ENCODE measurements around the gene ZBTB21. TPM values are rescaled to one million over a fixed set of nuclear protein-coding genes. Genes with fewer than 3 reads are reported as not detected.

ZBTB21 gene
- total RNA-seq, 1 experiment from 2014 or later = 18.1 TPM

DNA sequence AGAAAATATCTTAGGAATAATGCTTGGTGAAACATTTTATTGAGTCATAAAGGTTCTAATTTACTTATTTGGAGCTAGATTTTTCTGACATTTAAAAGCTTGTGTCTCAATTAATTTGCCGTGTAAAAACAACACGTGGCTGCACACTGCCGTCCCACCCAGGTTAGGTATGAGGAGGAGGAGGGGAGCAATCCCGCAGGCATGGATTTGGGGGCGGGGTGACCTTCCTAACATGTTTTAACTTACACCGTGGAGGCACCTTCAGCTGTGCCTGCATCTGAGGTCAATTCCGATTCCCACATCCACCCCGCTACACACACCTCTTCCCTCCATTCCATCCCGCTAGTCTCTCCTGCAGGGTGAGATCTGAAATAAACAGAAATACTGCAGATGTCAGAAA is 32.5 kb upstream of the ZBTB21 start:
- H2BK12ac ChIP-seq (ENCODE audit: insufficient read length, low read depth, low read length) = no peak overlapping the region
- H3K27me3 ChIP-seq (ENCODE audit: insufficient read depth, low read length) = no peaks in the 10 kb centered on the region
- H3K79me1 ChIP-seq (ENCODE audit: insufficient read depth, low read depth, low read length, poor library complexity, severe bottlenecking) = no peaks in the 10 kb centered on the region
- no peak overlapping the region for H4K5ac ChIP-seq (ENCODE audit: insufficient read length, low read depth, low read length)
- peaks cover 10 to 14% of the 10 kb centered on the region in 2 experiments for H3K4me1 Mint-ChIP-seq
- no peaks in the 10 kb centered on the region for H3K79me2 ChIP-seq (ENCODE audit: insufficient read depth, low read length)
- no peaks in the 10 kb centered on the region for H3K23me2 ChIP-seq (ENCODE audit: insufficient read length, low read depth, low read length, poor library complexity, severe bottlenecking)
- H3K23ac ChIP-seq (ENCODE audit: insufficient read length, low read depth, low read length) = no peak overlapping the region
- H3K9me3 ChIP-seq (ENCODE audit: control insufficient read depth, low read depth, low read length) = no peaks in the 10 kb centered on the region
- no peaks in the 10 kb centered on the region for H4K20me1 ChIP-seq (ENCODE audit: control insufficient read depth, insufficient read depth, insufficient read length)
- H2AK5ac ChIP-seq (ENCODE audit: insufficient read length, low read length) = no peak overlapping the region
- no peak overlapping the region for H3K27ac Mint-ChIP-seq
- H3K4me1 ChIP-seq (ENCODE audit: insufficient read depth, low read length) = no peaks in the 10 kb centered on the region
- no peaks in the 10 kb centered on the region; a peak in 1 of 7 replicates for H3K36me3 Mint-ChIP-seq (ENCODE audit: insufficient read depth in 1 of 3, low read depth in 3 of 3)
- H2BK5ac ChIP-seq (ENCODE audit: insufficient read length, low read length) = no peak overlapping the region
- no peak overlapping the region for H3T11ph ChIP-seq (ENCODE audit: low read length)
- H3K18ac ChIP-seq (ENCODE audit: insufficient read length, low read depth, low read length) = no peak overlapping the region
- H4K91ac ChIP-seq (ENCODE audit: insufficient read length, low read depth, low read length) = no peak overlapping the region
- peaks cover 10% of the 10 kb centered on the region for H3K27me3 Mint-ChIP-seq (ENCODE audit: low read depth)
- no peak overlapping the region for H2BK20ac ChIP-seq (ENCODE audit: low read depth, low read length, poor library complexity, severe bottlenecking)
- no peak overlapping the region for H3K4ac ChIP-seq (ENCODE audit: low read depth, low read length)
- H3K27ac ChIP-seq (ENCODE audit: insufficient read length, low read depth, low read length) = no peak overlapping the region
- no peak overlapping the region for H2BK15ac ChIP-seq (ENCODE audit: low read depth, low read length)
- no CpG with 5 or more reads among the region's 9 CpGs for WGBS (ENCODE audit: extremely low coverage, insufficient read length, low lambda C conversion rate)
- TF ChIP-seq, protein P1, sequence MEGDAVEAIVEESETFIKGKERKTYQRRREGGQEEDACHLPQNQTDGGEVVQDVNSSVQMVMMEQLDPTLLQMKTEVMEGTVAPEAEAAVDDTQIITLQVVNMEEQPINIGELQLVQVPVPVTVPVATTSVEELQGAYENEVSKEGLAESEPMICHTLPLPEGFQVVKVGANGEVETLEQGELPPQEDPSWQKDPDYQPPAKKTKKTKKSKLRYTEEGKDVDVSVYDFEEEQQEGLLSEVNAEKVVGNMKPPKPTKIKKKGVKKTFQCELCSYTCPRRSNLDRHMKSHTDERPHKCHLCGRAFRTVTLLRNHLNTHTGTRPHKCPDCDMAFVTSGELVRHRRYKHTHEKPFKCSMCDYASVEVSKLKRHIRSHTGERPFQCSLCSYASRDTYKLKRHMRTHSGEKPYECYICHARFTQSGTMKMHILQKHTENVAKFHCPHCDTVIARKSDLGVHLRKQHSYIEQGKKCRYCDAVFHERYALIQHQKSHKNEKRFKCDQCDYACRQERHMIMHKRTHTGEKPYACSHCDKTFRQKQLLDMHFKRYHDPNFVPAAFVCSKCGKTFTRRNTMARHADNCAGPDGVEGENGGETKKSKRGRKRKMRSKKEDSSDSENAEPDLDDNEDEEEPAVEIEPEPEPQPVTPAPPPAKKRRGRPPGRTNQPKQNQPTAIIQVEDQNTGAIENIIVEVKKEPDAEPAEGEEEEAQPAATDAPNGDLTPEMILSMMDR (conservative IDR thresholded peaks at IDR 0.05) = no peak
- no peak overlapping the region for H3K9ac ChIP-seq (ENCODE audit: extremely low read depth, insufficient read length, low read length)
- H3K4me2 ChIP-seq (ENCODE audit: insufficient read depth, insufficient read length, low read length) = no peak overlapping the region
- H4K8ac ChIP-seq (replicated peaks; ENCODE audit: insufficient read length, low read depth, low read length) = no peak overlapping the region
- peaks cover 0 to 4% of the 10 kb centered on the region in 2 experiments; a peak in 1 of 5 replicates for H3K9me3 Mint-ChIP-seq
- H2BK120ac ChIP-seq (ENCODE audit: low read depth, low read length, poor library complexity, severe bottlenecking) = no peak overlapping the region
- H3K14ac ChIP-seq (ENCODE audit: insufficient read depth, low read length) = no peak overlapping the region
- H3K56ac ChIP-seq (ENCODE audit: insufficient read length, low read depth, low read length) = no peak overlapping the region
- DNase-seq = no peak
- H3K4me3 Mint-ChIP-seq = no peak overlapping the region
- no peak overlapping the region for H2AFZ ChIP-seq (ENCODE audit: low read length)
